ENCODE results near the gene PLEKHA6.

Gene PLEKHA6

DNA sequence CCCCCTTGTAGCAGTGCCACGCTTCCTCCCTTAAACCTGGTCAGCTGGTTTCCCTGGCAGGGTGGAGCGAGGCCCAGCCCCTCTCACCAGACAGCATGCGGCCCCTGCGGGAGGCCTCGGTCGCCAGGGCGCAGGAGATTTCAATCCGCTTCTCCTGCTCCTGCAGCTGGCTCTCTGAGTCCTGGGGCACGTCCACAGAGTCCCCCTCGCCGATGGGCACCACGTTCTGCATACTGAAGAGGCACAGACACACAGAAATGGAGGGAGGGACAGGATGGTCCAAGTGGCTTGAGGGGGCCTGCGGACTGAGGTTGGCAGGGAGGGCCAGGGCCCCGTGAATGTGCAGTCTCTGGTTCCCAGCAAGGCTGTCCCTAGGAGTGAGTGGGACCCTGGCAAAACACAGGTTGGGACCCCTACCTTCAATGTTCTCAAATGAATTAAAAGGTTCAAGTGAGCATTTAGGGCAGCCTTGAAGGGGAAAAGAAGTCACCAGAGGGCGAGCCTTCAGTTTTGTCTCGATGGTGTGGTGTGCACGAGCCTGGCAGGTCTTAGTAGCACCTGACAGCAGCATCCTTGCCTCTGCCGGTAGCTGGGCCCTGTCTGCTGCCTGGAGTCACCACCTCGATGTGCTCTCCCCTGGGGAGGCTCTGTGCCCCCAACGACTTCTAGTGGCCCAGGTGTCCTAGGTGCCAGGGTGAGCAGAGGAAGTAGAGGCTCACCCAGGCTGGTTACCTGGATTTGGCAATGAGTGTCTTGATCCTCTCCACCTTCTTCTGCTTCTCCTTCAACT, 131.5 kb downstream of the PLEKHA6 start:
- no peak for DNase-seq

DNA sequence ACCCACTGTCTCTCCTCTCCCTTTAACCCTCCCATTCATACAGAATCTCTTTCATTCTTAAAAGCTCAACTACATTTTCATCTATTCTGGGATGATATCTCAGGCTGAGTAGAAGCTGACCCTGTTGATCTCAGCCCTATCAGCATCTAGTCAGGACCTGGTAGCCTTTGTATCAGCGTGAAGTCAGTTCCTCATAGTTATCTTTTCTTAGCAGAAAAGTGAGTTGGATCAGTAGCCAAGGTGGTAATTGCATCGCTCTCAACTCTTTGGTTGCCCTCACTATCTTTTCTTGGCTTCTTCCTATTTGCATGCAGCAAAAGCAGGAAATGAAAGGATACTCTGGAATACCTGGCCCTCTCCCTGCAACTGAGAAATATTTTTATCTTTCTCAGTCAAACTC, 132.4 kb downstream of the PLEKHA6 start:
- DNase-seq, result no peak

DNA sequence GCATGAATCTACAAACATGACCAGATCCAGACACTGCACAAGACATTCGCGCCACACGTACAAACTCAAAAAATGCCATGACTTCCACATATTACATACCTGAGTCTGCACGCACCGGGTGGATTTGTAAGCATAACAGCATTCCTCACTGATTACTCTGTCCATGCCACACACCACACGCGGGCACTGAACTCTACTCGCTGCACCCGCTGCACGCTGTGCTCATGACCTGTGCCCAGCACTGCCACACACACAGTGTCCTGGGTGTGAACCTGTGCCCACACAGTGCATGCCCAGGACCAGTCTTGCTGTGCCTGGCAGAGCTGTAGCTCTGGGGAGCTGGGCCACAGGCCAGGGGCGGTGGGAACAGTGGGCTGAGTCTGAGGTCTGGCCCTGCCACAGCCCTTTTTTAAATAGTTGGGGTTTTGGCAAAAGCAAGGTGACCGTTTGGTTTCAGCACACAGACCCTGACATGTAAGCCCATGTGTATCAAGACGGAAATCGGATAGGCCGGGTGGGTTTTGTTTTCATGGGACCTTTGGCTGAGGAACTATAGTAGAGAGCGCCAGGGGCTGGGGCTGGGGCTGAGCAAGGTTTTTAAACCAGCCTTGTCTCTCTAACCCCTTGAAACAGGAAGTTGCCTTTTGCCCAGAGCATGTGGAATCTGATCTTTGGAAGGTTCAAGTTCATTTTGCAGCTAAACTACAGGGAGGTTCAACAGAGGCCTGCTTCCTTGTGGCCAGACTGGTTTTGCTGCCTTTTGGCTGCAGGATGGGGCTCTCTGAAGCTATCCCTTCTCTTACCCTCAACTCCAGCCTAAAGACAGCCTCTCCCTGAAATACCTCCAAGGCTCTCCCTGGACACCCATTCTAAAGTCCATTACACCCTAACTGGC, 133.6 kb downstream of the PLEKHA6 start:
- no peak for DNase-seq

DNA sequence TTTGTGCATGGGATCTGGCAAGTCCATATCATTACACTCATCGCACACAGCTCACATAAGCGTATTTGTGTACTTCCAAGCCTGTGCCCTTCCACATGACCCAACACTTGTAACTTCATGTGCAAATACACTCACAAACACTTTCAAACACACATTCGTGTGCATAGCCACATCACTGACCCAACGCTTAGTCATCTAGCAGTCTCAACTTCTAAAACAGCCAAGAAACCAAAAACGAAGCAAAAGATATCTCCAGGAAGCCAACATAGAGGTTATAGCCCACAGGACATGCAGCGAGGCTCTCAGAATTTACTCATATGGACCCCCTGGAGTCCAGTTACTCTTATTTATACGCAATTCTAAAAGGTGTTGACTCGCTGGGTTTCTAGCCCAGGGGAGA, 135.1 kb downstream of the PLEKHA6 start:
- no peak for DNase-seq

DNA sequence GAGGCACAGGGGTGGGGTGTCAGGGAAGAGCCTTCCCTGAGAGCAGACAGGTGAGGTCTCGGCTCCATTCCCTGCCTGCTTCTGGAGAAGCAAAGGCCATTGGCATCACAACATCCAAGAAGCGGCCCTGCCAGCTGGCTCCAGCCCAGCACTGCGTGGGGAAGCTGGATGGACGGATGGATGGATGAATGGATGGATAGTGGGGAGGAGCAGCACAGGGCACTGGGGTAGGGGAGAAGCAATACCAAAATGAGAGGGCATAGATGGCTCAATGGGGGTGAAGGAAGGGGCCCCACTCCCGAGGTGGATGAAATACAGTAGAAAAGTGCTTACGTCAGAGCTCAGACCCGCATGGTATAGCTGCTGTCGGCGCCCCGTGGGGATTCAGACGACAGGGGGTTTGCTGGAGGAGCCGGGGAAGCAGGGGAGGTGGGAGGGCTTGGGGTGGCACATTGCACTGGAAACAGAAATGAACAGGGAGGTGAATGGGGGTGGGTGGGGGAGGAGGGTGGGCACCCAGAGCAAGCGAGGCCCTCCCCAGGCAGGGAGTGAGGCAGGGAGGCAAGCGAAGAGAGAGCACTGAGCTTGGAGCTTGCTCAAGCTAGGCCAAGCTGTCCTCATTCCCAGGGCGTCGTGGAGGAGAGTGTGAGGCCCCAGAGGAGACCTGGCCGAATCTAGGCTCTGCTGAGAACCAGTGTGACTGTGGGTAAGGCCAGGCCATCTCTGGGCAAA, 136.4 kb downstream of the PLEKHA6 start:
- DNase-seq, result no peak

DNA sequence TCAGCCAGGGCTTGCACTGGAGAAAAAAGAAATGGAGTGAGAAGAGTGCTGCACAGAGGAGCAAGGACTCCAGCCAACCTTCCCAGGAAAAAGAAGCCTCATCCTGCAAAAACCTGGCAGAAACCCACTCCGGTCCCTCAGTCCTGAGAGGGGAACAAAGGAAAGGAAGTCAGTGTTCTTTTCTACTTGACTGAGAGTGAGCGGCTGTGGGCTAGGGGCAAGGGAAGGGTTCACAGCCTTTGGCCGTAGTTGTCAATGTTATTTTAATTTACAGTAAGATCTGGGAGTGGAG, 137.0 kb downstream of the PLEKHA6 start:
- DNase-seq, result no peak

DNA sequence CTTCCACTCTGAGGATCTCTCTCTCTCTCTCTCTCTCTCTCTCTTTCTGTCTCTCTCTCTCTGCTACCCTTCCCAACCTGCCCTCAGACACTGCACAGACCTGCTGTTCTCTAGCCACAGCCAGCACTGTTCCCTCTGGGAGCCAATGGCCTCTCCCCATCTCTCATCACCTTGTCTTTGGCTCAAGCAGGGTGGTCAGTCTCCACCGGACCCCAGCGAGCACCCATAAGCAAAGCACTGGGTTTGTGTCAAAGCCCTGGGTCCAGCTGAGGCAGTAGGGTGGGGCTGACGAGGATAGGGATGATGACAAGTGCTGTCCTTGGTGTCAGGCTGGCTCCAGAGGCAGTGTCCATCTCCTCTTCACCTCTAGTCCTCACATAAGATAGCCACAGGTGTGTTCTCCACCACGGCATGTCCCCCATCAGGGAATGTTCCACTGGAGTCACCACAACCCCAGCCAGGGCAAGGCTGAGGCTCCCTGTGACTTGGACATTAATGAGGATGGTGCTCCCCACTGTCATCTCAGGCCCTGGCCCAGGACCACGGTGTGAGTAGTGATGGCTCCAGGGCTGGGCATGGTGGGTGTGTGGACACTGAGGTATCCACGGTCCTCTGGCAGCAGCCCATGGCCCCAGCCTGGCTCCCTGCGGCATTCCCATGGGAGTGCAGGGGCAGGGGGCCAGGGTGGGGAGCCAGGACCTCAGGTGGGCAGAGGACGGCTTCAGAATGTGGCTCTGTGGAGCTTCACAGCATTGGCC, 137.5 kb downstream of the PLEKHA6 start:
- no peak for DNase-seq

DNA sequence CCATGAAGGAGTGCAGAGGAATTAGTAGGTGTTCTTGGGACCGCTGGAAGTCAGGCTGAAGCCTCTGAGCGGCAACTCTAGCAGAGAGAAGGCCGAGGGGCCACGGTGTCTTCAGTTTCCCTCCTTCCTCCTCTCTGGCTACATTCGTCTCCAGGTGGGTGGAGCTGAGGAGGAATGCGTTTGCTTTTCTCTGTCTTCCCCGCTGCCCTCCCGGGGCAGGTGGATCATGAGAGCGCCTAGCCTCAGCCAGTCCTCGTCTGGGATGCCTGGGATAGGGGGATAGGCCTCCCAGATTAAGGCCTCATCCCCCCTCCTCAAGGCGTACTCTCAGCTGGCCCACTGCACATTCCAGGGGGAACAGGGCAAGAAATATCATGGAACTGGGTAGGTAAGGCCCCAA, 138.5 kb downstream of the PLEKHA6 start:
- no peak for DNase-seq

DNA sequence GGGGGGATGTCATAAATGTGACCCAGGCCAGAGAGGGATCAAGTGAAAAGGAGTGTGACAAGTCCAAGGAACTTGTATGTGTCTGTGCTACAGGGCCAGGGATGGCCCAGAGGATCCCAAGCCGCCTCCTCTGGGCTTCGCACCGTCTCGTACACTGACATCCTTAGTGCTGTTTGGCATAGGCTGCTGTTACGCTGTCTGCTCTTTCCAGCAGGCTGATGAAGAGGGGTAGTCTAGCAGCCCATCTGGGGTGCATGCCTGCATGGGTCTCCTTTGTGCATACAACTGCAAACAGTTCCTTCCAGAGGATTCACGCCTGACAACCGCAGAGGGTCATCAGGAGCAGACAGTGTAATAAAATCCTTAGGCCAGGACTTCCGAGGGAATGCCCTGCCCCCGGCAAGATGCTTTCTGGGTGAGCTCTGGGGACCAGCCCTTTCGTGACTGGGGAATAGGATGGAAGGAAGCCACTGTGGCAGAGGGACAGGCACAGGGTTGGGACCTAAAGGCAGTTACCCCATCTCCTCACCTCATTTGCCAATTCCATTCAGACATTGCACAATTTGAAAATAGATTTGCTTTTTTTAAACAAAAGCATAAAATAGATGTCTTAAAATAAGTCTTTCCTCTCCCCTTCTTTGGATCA, 139.6 kb downstream of the PLEKHA6 start:
- no peak for DNase-seq

DNA sequence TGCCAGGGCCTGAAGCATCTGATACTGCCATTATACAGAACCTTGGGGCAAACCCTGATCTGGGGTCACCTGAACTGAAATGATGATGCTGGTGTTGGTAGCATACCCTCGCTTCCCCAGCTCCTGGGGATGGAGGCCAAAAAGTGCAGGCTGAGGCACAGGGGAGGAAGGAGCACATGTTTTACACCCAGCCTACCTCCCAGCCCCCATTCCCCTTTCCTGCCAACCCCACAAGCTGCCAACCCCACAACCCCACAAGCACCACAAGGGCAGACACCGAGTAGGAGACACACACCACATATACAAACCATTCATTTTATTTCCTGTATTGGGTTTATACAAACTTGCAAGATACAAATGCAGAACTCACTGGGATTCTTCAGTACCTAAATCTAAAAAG, 141.2 kb downstream of the PLEKHA6 start:
- no peak for DNase-seq

DNA sequence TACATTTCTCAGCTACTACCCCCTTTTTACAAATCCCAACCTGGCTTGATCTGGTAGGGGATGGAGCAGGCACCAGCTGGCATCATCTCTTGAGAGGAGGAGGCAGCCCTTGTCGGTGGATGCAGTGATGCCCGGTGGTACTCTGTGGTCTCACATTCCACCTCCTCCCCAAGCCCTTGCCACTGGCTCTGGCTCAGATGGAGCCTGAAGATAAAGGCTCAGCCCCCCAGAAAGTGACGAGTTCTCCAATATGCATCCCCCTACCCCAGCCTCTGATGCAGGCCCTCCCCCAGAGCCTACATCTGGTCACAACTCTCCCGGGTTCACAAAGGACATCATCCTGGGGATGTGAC, 142.1 kb downstream of the PLEKHA6 start:
- no peak for DNase-seq

DNA sequence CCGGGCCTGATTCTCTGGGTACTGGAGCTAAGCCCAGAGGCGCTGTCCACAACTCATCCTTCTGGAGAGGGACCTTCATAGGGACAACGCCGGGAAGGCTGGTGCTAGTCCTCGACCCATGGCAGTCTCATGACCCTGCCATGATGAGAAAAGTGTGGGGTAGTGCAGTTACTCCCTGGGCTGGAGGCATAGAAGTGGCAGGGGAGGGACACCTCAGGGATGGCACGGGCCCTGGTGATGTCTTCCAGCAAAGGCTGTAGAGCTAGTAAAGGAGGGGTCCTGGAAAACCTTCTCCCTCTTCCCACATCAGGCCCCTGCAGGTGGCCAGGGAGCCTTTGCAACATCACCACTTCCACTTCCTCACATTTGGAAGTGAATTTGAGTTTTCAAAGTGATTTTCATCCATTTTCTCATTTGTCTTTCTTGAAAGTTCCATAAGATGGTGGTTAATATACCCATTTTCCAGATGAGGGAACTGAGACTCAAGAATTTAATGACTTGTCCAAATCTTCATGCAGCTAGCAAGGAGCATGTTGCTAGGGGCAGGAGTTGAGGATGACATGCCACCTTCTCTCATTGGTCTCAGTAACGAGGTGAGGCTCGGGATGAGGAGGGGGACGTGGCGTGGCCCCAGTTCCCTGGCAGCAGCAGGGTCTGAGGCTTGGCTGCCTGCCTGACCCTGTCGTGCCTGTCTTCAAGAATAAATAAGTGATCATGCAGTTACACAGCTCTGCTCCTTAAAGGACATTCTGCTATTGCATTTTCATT, 142.7 kb downstream of the PLEKHA6 start:
- DNase-seq, result no peak

DNA sequence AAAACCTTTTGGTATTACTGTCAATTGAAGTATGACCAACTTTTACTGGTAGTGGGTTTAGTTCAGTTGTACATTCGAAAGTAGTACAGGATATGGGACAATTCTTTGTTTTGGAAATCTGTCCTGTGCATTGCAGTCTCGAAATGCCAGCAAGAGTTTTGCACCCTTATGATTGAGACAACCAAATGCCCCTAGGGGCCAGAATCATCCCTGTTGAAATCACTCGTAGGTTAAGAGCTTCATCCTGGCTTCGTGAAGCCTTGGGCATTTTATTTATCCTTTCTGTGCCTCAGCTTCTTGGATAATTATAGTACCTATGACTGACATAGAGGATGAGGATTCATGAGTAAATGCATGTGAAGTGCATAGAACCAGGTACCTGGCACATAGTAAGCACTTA, 143.5 kb downstream of the PLEKHA6 start:
- no peak for DNase-seq

DNA sequence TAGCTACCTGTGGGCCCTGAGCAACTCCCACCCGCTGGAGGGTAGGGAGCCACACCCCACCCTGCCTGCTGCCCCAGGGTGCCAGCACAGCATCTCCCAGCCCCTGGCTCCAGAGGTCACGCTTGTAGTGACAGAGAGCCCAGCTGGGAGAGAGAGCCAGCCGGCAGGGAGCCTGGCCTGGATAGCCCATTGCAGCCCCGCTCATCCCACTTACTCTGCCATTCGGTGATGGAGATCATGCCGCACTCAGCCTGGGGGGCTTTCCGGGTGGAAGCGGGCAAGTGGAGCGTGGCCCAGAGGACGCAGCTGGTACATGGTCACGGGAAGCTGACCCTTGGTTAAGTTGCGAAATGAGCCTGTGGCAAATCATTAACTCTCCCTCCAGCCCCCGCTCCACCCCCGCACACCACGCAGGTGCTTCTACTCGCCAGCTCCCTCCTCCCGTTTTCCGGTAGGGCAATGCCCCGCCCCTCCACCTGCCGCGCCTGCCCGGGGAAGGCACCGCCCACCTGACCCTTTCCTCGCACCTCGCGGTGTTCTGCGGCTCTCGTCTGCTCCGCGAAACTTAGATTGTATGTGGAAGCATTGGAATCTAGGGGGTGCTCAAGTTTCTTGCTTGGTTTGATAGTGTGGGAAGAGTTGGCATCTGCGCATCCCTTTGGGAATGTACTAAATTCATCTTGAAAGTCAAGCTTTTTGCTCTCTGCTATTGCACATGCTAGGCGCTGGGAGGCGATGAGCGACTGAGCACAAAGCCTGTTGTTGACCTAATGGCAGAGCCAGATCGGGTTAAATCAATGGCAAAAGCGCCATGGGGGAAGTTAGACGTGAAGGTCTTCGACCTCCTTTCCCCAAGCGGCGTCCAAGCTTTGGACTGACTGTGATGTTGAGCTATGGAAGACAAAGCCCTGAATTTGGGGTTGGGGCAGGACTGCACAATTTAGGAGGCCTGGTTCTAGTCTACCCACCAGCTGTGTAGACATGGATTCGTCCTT, 145.8 kb downstream of the PLEKHA6 start, which contains the start of gene GOLT1A:
Gene GOLT1A (minus strand): TSS at position 321 of the 995 bp plus-strand sequence. CDS start 82 bp downstream, at position 239.
- peak; percentile 72 for DNase-seq

DNA sequence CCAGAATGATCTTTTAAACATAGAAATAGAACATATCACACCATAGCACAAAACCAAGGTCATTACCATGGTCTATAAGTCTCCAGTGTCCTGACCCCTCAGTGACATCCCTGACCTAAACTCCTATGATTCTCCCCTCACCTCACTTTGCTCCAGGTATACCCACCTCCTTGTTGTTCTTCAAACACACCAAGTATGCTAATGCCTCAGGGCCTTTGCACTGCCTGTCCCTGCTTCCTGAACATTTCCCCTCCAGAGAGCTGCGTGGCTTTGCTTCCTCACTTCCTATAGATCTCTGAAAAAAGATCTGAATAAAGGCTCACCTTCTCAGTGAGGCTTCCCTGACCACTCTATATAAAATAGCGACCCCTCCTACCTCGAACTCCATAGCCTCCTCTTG, 147.0 kb downstream of the PLEKHA6 start:
- no peak for DNase-seq

DNA sequence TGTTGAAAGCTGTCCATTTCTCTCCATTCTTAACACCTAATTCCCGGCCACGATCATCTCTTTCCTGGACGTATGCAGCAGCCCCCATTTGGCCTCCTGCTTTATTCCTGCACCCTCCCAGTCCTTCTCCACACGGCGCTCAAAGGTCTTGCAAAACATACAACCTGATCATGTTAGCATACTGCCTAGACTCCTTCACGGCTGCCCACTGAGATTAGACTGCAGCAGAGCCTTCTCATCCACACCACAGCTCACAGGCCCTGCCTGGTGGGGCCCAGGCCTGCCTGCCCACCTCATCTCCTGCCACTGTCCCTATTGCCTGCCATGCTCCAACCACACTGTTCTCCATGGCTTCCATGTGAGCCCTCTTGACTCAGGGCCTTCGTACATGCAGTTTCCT, 148.7 kb downstream of the PLEKHA6 start:
- DNase-seq, result no peak

DNA sequence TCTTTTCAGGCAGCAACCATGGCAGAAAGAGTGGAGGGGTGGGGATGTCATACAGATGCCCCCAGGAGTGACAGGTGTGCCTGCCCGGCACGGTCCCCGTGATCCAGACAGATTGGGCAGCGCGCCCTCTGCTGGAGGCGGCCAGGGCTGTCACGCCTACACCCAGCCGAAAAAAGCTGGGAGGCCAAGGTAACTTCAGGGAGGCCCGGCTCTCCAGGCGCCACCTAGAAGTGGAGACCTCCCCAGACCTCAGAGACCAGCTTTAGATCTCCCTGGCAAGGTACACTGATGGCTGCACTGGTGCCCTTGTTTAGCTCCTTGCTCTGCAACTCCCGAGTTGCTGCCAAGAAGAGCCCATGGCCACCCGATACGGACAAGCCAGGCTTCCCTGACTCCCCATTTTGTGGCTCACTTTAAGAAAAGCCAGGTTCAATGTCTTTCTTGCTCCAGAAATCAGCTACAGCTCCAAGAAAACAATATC, 152.6 kb downstream of the PLEKHA6 start:
- DNase-seq, result peak; percentile 14

DNA sequence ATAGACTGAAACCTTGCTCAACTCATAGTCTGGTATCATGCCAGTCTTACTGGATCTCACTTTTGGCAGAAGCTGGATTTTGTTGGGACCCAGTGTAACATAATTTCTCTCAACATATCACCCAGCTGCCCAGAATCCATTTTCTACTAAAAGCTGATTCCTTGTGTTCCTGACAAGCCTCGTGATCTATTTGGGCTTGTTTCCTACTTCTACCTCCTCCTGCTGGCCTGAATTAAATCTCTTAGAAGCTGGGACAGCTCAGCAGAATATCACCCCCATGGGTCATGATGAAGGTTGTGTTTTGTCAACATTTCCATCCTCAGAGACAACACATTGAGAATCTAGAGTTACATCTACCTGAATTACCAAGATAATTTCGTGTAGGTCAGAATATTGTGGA, 153.6 kb downstream of the PLEKHA6 start:
- DNase-seq, result peak; percentile 34

DNA sequence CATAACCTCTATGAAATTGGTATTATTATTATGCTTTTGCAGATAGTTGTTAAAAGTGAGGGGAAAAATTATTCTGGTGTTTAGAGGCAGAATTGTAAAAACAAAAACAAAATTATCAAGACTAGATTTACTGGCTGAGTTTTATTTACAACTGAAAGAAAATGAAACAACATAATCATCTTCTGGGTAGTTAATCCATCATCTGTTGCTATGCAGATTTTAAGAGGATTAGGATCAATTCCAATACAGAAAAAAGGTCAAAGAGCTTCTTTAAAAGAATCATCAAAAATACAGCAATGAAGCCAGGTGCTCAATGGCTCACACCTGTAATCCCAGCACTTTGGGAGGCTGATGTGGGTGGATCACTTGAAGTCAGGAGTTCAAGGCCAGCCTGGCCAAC, 154.2 kb downstream of the PLEKHA6 start:
- no peak for DNase-seq

DNA sequence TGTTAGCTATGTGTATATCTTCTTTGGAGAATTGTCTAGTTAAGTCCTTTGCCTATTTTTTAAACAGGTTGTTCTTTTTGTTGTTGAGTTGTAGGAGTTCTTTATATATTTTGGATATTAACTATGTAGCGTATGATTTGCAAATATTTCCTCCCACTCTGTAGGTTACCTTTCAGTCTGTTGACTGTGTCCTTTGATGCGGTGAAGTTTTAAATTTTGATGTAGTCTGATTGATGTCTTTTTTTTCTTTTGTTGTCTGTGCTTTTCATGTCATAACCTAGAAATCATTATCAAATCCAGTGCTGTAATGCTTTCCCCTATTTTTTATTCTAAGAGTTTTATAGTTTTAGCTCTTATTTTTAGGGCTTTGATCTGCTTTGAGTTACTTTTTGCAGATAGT, 154.8 kb downstream of the PLEKHA6 start:
- no peak for DNase-seq
